ENCODE measurements around the gene PDE7B. TPM values are rescaled to one million over a fixed set of nuclear protein-coding genes. Genes with fewer than 3 reads are reported as not detected.

Gene PDE7B
- total and polyA plus RNA-seq, 9 of the 15 experiments (the other 6 are each of a cell fraction or from before 2014, with no cell fraction given) = 0.01 TPM; not detected in 8

DNA sequence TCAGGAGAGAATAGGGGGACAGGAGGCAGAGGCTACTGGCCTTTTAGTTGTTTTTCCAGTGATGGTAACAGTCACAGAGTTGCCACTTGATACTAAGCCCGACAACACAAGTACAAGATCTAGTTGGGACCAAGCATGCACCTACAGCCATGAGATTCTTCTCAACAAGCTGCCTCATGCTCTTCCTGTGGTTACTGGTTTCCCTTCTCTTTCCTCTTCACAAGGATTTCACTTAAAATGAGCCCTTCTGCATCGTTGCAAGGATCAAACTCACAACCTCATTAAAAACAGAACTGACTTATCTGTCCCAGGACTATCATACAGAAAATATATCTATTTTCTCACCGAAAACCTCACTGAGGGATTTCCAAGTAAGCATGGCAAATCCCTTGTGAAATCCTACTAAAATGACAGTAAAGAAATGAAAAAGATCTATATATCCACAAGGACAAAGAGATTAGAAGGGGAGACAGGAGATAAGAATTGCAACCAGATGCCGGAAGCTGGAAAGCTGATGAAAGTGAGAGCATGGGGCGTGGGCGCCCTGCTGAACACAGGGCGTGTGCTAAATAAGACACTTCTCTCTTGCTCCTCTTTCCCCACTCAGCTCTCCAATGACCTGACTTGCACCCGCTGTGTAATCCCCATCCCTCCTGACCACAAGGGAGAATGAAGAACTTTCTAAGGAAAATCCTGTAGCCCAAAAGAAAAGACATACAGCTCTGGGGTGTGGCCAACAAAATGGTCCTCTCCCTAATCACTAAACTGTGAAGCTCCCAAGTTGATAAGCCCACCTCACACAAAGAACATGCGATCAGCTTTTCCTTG, 385.2 kb downstream of the PDE7B start (continued):
- TF ChIP-seq CREB5 (CRISPR knock-in tag; IDR thresholded peaks at IDR 0.05) (no peak), TBL1XR1 (IDR thresholded peaks at IDR 0.05; ENCODE audit: low read length in 2 of 2) (peak in 1 of 2 experiments; percentile 81; a peak in 2 of 4 replicates), TRIM24 (IDR thresholded peaks at IDR 0.05) (peak; percentile 59 to 89), PBX2 (CRISPR knock-in tag; IDR thresholded peaks at IDR 0.05; ENCODE audit: low read depth) (no peak), PBX2 (tag; conservative IDR thresholded peaks at IDR 0.05; ENCODE audit: low read depth) (peak; percentile 84), ZEB2 (IDR thresholded peaks at IDR 0.05) (peak; percentile 58), ZNF263 (CRISPR knock-in tag; IDR thresholded peaks at IDR 0.05; ENCODE audit: borderline replicate concordance) (no peak), ZBTB17 (CRISPR knock-in tag; IDR thresholded peaks at IDR 0.05) (0 out of 2 replicates have a peak, but pooled peaks have one; percentile 45), NFRKB (IDR thresholded peaks at IDR 0.05; ENCODE audit: low read depth) (peak; percentile 21; the same call in 1 of the 2 replicates), TAL1 (IDR thresholded peaks at IDR 0.05) (peak; percentile 85), BRF1 (IDR thresholded peaks at IDR 0.05; ENCODE audit: borderline replicate concordance, extremely low read depth, insufficient read length) (no peak), SAFB2 (IDR thresholded peaks at IDR 0.05; ENCODE audit: borderline replicate concordance, low read depth, low read length, severe bottlenecking) (no peak), MXI1 (IDR thresholded peaks at IDR 0.05; ENCODE audit: low read depth, low read length) (no peak), BACH1 (tag; IDR thresholded peaks at IDR 0.05) (peak; percentile 50), HDGF (IDR thresholded peaks at IDR 0.05) (no peak)
- TF ChIP-seq, protein P1, sequence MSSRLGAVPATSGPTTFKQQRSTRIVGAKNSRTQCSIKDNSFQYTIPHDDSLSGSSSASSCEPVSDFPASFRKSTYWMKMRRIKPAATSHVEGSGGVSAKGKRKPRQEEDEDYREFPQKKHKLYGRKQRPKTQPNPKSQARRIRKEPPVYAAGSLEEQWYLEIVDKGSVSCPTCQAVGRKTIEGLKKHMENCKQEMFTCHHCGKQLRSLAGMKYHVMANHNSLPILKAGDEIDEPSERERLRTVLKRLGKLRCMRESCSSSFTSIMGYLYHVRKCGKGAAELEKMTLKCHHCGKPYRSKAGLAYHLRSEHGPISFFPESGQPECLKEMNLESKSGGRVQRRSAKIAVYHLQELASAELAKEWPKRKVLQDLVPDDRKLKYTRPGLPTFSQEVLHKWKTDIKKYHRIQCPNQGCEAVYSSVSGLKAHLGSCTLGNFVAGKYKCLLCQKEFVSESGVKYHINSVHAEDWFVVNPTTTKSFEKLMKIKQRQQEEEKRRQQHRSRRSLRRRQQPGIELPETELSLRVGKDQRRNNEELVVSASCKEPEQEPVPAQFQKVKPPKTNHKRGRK (tag; IDR thresholded peaks at IDR 0.05) = no peak
- TF ChIP-seq, protein P2, sequence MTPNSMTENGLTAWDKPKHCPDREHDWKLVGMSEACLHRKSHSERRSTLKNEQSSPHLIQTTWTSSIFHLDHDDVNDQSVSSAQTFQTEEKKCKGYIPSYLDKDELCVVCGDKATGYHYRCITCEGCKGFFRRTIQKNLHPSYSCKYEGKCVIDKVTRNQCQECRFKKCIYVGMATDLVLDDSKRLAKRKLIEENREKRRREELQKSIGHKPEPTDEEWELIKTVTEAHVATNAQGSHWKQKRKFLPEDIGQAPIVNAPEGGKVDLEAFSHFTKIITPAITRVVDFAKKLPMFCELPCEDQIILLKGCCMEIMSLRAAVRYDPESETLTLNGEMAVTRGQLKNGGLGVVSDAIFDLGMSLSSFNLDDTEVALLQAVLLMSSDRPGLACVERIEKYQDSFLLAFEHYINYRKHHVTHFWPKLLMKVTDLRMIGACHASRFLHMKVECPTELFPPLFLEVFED (CRISPR knock-in tag; conservative IDR thresholded peaks at IDR 0.05) = no peak
- TF ChIP-seq, protein P3, sequence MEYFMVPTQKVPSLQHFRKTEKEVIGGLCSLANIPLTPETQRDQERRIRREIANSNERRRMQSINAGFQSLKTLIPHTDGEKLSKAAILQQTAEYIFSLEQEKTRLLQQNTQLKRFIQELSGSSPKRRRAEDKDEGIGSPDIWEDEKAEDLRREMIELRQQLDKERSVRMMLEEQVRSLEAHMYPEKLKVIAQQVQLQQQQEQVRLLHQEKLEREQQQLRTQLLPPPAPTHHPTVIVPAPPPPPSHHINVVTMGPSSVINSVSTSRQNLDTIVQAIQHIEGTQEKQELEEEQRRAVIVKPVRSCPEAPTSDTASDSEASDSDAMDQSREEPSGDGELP (CRISPR knock-in tag; IDR thresholded peaks at IDR 0.05; ENCODE audit: borderline replicate concordance) = peak; percentile 40; the same call in 1 of the 2 replicates
